ENCODE data around the gene ULK3.

DNA sequence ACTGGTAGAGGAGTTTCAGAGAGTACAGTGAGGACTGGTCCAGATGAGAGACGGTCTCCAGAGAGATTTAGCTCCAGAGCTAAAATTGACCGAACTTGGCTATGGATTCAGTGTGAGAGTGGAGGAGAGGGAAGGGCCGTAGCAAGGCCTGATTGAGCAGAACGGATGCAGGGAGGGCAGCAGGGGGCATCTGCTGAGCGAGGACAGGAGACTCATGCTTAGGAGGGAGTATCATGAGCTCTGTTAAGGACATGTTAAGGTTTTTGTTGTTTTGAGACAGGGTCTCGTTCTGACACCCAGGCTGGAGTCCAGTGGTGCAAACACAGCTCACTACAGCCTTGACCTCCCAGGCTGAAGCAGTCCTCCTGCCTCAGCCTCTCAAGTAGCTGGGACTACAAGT, 38.0 kb downstream of the ULK3 start:
- TF ChIP-seq, protein P1, sequence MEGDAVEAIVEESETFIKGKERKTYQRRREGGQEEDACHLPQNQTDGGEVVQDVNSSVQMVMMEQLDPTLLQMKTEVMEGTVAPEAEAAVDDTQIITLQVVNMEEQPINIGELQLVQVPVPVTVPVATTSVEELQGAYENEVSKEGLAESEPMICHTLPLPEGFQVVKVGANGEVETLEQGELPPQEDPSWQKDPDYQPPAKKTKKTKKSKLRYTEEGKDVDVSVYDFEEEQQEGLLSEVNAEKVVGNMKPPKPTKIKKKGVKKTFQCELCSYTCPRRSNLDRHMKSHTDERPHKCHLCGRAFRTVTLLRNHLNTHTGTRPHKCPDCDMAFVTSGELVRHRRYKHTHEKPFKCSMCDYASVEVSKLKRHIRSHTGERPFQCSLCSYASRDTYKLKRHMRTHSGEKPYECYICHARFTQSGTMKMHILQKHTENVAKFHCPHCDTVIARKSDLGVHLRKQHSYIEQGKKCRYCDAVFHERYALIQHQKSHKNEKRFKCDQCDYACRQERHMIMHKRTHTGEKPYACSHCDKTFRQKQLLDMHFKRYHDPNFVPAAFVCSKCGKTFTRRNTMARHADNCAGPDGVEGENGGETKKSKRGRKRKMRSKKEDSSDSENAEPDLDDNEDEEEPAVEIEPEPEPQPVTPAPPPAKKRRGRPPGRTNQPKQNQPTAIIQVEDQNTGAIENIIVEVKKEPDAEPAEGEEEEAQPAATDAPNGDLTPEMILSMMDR (IDR thresholded peaks at IDR 0.05; ENCODE audit: borderline replicate concordance, extremely low read depth, low read length, poor library complexity, severe bottlenecking) = no peak
- TF ChIP-seq EZH2 (IDR thresholded peaks at IDR 0.05; ENCODE audit: borderline replicate concordance, low read depth, low read length, severe bottlenecking) = no peak
